ENCODE data around the gene ARHGAP23.
"Not testable (repeated sequence)": the region's sequence is repeated elsewhere in the genome, so short reads cannot be mapped to it uniquely, and the experiment has no call there.

The ARHGAP23 gene

GRCh38 chr17:38421171-38421841 is 7.0 kb upstream of the ARHGAP23 start:
- no peak for DNase-seq (ENCODE audit: low read depth, low spot score)

GRCh38 chr17:38421871-38422827 is 6.1 kb upstream of the ARHGAP23 start:
- no peak for DNase-seq (ENCODE audit: low read depth, low spot score)

GRCh38 chr17:38424297-38424972 is 3.8 kb upstream of the ARHGAP23 start:
- DNase-seq (ENCODE audit: low read depth, low spot score): no peak

GRCh38 chr17:38425031-38425430 is 3.2 kb upstream of the ARHGAP23 start:
- DNase-seq (ENCODE audit: low read depth, low spot score): no peak

- no peak for DNase-seq (ENCODE audit: low read depth, low spot score)
These were observed 2.5 kb upstream of the ARHGAP23 start for GRCh38 chr17:38425744-38426143.

GRCh38 chr17:38426441-38426840 is 1.8 kb upstream of the ARHGAP23 start:
- DNase-seq (ENCODE audit: low read depth, low spot score): no peak

DNA sequence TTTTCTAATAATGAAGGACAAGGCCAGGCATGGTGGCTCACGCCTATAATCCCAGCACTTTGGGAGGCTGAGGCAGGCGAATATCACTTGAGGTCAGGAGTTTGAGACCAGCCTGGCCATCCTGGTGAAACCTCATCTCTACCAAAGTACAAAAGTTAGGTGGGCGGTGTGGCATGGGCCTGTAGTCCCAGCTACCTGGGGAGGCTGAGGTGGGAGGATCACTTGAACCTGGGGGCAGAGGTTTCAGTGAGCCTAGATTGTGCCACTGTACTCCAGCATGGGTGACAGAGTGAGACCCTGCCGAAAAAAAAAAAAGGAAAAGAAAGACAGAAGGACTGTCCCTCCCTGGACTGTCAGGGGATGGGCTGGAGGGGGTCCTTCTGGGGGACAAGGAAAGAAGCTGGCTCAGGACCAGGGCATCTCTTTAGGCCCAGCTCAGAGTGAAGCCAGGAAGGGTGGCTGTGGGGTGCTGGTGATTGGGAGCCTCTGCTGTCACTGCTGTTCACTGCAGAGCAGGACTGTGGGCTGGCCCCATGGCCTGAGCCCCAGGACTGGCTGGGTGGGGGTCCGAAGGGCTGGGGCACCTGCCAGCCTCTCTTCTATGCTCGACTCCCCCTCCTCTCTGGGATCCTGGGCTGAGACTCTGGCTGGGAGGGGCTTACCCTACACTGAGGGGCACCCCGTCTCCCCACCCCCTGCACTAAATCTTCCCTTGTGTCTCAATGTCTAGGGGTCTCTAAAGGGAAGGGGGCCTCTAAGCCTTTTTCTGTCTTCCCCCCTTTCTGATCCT is 909 bp upstream of the ARHGAP23 start:
- DNase-seq (ENCODE audit: low read depth, low spot score): no peak

- DNase-seq (ENCODE audit: low read depth, low spot score): no peak
These were observed 543 bp downstream of the ARHGAP23 start for GRCh38 chr17:38428643-38429371.

- DNase-seq (ENCODE audit: low read depth, low spot score): no peak
These were observed 1.3 kb downstream of the ARHGAP23 start for GRCh38 chr17:38429476-38430100.

GRCh38 chr17:38430316-38430715 is 2.1 kb downstream of the ARHGAP23 start:
- DNase-seq (ENCODE audit: low read depth, low spot score): no peak

GRCh38 chr17:38430822-38431221 is 2.6 kb downstream of the ARHGAP23 start:
- DNase-seq (ENCODE audit: low read depth, low spot score): no peak

DNA sequence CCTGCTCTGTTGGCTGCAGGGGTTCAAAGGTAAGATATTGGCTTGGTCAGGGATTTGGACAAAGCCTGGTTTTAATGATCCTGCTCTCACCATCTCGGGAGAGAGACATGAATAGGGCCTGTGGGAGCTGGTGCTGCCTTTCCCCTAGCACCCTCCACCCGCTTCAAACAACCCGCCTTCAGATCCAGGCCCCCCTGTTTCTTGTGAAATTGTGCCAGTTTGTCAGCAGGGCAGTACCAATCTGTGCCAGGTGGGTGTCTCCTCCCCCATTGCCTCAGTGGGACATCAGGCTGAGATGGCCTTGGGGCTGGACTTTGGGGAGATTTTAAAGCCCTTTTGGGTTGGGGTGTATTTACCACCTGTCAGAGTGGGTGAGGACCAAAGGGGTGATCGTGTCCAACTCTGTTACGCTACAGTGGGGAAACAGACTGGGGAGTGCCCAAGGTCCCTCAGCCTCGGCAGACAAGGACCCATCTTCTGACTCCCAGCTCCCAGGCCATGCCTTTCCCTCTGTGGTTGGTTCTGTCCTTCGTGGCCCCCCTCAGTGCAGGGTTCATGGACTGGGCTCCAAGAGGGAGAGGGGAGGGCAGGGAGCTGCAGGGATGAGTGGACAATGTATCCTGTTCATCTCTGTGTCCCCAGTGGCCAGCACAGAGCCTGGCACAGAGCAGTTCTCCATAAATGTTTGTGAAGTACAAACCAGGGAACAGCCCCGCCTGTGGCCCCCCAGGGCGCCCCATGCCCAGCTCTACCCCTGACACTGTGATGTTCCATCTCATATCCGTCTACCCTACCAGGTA is 3.3 kb downstream of the ARHGAP23 start:
- no peak for DNase-seq (ENCODE audit: low read depth, low spot score)

DNA sequence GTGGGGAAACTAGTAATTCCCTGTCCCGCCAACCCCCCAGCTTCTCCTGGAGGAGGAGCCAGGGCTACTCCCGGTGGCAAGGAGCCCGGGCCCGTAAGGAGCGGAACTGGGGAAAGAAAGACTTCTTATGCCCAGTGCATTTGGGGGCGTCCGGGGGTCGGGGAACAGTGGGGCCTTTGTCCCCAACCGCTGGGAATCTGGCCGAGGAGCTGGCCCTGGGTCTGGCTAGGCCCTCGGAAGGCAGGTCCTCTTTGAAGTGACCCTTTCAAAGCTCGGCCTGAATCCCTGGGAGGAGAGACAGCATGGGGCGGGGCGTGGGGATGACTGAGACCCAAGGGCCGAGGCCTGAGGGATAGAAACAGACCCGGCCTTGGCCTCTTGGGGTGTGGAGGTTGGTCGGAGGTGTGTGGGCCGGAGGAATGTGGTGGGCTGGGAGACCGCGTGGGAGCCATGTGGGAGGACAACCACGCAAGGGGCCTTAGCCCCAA is 6.0 kb downstream of the ARHGAP23 start:
- DNase-seq (ENCODE audit: low read depth, low spot score): no peak

DNA sequence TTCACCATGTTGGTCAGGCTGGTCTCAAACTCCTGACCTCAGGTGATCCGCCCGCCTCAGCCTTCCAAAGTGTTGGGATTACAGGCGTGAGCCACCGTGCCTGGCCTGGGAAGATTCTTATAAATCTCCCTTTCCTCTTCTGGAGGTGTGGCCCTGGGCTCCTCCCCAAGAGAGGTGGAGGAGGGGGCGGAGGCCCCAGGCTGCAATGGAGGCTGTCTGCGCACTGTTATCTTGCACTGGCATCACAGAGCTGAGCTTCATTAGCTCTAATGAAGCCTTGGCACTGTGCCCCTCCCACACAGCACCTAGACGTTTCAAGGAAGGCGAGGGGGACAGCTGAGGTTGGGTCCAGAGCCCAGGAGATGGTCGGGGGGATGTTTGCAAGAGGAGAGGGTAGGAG is 7.5 kb downstream of the ARHGAP23 start:
- DNase-seq (ENCODE audit: low read depth, low spot score): no peak

GRCh38 chr17:38436386-38436785 is 8.1 kb downstream of the ARHGAP23 start:
- no peak for DNase-seq (ENCODE audit: low read depth, low spot score)

DNA sequence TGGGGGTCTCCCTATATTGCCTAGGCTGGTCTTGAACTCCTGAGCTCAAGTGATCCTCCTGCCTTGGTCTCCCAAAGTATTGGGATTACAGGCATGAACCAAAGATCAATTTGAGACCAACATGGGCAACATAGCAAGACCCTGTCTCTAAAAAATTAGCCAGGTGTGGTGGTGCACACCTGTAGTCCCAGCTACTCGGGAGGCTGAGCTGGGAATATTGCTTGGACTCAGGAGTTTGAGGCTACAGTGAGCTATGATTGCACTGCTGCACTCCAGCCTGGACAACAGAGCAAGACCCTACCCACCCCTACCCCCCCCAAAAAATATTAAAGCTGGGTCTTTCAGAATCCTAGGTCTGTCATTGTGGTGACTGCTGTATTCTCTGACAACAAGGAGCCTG is 9.0 kb downstream of the ARHGAP23 start:
- DNase-seq (ENCODE audit: low read depth, low spot score): not testable (repeated sequence)

- no peak for DNase-seq (ENCODE audit: low read depth, low spot score)
These were observed 11.2 kb downstream of the ARHGAP23 start for GRCh38 chr17:38439436-38439835.

DNA sequence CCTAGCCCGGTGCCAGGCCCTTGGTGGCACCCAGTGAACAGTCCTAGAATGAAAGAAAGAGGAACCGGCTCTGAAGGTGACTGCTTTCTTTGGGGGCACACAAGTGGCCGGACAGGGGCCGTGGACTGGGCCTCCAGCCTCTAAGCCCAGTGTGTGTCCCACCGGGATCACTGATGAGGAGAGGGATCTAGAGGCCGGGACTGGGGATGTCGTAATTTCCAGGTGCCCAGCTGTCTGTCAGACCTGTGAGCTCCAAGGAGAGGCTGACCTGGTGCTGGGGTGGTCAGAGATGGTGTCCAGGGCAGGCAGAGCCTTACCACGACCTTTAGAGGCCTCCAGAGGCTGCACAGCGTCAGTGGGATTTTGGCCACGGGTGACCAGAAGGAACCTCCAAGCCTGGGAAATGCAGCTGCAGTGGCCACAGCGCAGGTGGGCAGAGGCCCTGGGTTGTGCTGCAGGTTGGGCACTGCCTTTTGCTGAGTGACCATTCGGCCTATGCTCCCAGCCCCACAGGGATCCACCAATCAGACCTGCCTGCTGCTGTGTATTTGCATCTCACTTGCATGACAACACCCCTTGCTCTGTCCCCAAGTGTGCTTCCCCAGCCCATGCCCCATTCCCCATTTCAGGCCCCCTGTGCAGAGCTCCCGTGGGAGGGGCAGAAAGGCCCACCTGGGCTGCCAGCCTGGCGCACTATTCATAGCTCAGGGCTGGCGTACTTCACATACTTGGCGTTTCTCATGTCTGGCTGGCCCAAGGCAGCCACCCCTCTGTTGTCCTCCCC is 12.5 kb downstream of the ARHGAP23 start:
- DNase-seq (ENCODE audit: low read depth, low spot score): peak; percentile 73
